ENCODE measurements around the gene CRYBB2. TPM values are rescaled to one million over a fixed set of nuclear protein-coding genes. Genes with fewer than 3 reads are reported as not detected.
"Not testable (repeated sequence)": the region's sequence is repeated elsewhere in the genome, so short reads cannot be mapped to it uniquely, and the experiment has no call there.

CRYBB2 gene
- total RNA-seq, 1 donor from 2014 or later = not detected

DNA sequence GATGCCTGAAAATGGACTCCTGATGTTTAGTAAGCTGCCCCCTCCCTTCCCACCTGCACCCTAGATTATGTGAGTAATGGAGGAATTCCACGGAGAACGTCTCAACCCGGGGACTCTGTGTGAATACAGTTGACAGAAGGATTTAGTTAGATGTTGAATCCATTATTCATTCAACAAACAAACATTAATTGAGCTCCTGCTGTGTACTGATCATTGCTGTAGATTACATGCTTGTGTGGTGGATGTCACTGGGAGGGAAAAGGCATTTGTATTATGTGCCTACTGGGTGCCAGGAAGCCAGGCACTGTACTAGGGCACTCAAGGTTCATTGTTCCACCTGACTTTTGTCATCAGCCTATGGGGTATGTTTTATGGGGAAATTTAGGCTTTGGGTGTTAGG is 42.6 kb upstream of the CRYBB2 start:
- no peak overlapping the region for H3K4me3 ChIP-seq (ENCODE audit: low read depth, low read length)
- TF ChIP-seq, protein P1, sequence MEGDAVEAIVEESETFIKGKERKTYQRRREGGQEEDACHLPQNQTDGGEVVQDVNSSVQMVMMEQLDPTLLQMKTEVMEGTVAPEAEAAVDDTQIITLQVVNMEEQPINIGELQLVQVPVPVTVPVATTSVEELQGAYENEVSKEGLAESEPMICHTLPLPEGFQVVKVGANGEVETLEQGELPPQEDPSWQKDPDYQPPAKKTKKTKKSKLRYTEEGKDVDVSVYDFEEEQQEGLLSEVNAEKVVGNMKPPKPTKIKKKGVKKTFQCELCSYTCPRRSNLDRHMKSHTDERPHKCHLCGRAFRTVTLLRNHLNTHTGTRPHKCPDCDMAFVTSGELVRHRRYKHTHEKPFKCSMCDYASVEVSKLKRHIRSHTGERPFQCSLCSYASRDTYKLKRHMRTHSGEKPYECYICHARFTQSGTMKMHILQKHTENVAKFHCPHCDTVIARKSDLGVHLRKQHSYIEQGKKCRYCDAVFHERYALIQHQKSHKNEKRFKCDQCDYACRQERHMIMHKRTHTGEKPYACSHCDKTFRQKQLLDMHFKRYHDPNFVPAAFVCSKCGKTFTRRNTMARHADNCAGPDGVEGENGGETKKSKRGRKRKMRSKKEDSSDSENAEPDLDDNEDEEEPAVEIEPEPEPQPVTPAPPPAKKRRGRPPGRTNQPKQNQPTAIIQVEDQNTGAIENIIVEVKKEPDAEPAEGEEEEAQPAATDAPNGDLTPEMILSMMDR (conservative IDR thresholded peaks at IDR 0.05; ENCODE audit: low read depth, low read length) = no peak
- DNase-seq (ENCODE audit: low read depth) = no peak

DNA sequence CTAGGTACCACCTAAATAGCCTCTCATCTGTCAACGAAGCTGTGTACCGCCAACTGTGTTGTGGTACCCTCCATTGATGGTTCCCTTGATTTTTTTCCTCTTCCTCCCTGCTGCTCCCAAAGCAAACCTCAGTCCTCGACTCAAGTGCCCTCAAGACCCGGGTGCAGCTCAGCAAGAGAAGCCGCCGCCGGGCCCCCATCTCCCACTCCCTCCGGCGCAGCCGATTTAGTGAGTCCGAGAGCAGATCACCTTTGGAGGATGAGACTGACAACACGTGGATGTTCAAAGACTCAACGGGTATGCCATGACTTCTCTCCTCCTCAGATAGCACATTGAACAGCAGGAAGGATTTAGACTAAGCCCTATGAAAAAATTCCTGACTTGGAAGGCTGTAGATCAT is 42.2 kb upstream of the CRYBB2 start:
- TF ChIP-seq, protein P1 (conservative IDR thresholded peaks at IDR 0.05; ENCODE audit: low read depth, low read length) = no peak
- no peak for DNase-seq (ENCODE audit: low read depth)
- H3K4me3 ChIP-seq (ENCODE audit: low read depth, low read length) = no peak overlapping the region

DNA sequence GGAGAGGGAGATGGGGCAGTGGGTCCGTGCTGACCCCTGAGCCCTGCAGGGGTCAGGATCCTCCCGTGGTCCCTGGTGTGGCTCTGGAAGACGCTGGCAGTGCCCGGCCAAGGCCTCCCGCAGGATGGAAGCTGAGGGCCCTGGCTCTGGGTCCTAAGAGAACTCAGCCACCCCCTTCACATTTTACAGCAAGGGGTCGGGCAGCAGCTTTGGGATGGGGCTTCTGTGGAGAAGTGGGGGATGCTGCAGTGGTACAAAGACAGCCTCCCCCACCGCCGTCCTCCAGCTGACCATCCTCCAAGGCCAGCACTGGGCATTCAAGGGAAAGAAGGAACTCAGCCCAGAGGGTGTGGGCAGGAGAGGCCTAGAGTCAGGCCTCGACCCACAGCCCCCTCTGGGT is 41.5 kb upstream of the CRYBB2 start:
- TF ChIP-seq, protein P1 (conservative IDR thresholded peaks at IDR 0.05; ENCODE audit: low read depth, low read length) = no peak
- no peak for DNase-seq (ENCODE audit: low read depth)
- H3K4me3 ChIP-seq (ENCODE audit: low read depth, low read length) = no peak overlapping the region

DNA sequence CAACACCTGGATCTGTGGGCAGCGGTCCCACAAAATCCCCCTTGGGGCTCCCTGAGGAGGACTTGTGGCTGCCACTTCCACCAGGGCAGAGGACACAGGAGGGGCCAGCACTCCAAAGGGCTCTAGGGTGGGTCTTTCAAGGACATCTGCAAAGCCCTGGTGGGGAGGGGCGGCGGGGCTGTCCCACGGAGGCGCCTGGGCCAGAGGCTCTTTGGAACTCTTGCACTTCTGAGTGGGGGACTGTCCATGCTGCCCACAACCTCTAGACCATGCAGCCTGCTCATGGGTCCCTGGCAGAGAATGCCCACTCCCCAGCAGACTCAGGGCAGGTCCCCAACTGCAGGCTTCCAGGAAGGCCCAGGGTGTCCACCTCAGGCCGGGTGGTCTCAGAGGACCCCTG is 41.1 kb upstream of the CRYBB2 start:
- not testable (repeated sequence) for DNase-seq (ENCODE audit: low read depth); H3K4me3 ChIP-seq (ENCODE audit: low read depth, low read length)

DNA sequence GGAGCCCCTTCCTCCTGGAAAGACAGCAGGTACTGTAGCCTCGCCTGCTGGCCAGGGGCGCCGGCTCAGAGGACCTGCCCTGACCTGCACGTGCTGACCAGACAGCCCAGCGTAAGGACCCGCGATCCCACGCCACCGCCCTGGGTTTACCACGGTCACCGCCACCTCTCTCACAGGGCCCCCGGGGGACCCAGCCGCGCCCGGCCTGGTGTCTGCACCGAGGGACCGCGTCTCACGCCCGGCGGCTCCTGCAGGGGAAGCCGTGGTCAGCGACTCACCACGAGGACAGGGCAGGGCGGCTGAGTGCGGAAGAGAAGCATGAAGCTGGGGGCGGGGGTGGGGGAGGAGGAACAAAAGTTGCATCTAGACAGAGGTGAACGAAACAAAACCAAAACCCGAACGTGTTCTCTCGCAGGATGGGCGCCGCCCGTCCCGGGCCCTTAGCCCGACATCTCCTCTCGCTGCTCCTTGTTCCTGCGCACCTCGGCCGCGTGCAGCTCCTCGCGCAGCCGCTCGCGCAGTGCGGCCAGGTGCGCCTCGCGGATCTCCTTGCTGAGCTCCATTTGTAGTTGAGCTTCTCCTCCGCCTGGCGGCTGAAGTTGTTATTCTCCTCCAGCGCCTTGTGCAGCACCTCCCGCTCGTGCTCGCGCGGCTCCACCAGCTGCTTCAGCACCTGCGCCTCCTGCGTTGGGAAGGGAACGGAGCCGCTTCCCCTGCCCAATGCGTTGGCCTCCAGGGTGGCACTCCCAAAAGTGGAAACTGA is 40.4 kb upstream of the CRYBB2 start:
- H3K4me3 ChIP-seq (ENCODE audit: low read depth, low read length) = not testable (repeated sequence)

DNA sequence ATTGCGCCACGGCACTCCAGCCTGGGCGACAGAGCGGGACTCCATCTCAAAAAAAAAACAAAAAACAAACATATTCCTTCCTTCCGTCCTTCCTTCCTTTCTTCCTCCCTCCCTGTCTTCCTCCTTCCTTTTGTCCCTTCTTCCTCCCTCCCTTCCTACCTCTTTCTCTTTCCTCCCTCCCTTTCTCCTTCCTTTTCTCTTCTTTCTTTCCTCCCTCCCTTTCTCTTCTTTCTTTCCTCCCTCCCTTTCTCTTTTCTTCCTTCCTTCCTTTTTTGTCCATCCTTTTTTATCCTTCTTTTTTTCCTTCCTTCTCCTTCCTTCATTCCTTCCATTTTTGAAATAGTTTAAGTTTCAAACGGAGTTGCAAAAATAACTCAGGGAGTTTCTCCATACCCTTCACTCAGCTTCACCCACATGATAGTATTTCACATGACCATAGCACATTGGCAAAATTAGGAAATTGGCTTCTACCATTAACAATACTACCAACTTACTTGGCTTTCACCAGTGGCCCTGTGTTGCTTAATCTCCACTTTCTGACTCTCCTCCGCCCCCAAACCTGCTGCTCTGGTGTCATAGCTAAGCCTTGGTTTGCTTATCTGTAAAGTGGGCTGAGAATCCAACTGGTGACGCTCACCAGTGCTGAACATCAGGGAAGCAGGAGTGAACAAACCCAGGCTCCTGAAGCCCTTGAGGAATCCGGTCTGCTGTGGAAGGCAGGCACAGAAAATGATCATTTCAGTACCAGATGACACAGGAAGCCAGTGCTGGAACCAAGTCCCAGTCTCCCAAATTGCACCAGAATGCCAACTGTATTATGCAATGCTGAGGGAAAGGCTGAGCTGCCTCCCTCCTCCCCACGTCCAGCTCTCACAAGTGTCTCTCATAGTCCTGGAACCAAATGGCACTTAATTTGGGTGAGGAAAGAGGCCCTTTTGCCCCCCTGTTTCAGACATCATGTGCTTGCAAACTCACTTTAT is 37.0 kb upstream of the CRYBB2 start:
- no peak for DNase-seq (ENCODE audit: low read depth)
- TF ChIP-seq, protein P1 (conservative IDR thresholded peaks at IDR 0.05; ENCODE audit: low read depth, low read length) = no peak
- H3K4me3 ChIP-seq (ENCODE audit: low read depth, low read length) = no peak overlapping the region

More for the DNA sequence above, 40.4 kb upstream of the CRYBB2 start:
- DNase-seq (ENCODE audit: low read depth) = not testable (repeated sequence)

DNA sequence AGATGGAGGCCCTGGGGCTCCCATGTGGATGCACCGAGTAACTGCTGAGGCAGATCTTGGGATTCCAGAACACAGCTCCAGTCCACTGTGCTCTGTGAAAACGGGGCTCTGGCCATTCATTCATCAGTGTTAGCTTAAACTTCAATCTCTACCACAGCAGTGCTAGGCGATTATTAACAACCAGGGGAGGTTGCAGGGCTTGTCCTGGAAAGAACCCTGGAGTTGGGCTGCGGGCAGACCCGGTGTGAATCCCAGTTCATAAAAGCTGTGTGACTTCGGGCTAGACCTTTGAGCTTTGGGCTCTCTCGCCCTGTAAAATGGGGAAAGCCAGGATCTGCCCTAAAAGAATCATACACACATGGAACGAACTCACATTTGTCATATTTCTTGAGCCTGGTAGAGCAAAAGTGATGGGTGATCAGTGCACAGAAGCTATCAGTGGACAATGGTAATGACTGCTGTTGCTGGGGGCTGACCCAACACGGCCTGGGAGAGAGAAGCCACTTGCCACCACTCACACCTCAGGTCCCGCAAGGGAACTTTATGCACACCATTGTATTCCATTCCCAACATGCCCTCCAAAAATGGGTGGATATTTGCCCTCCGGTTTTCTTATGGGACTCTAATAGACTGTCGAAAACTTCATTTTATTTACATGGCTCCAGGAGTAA is 35.4 kb upstream of the CRYBB2 start:
- DNase-seq (ENCODE audit: low read depth) = peak; percentile 64
- no peak overlapping the region for H3K4me3 ChIP-seq (ENCODE audit: low read depth, low read length)
- TF ChIP-seq, protein P1 (conservative IDR thresholded peaks at IDR 0.05; ENCODE audit: low read depth, low read length) = peak; percentile 14
